GM19099 (cell line): ENCODE data around the gene OLFM1.

Experiments
- POLR2A ChIP-seq: IDR thresholded peaks from 3 replicates; pipeline ENCODE4 v1.6.1; 2011; ENCODE audit warnings: low read depth; ENCODE audit not compliant: insufficient read length; ENCODE audit errors: extremely low read depth

The OLFM1 gene

GRCh38 chr9:135167849-135168655 lies 80.6 kb downstream of the OLFM1 start:
- TF ChIP-seq POLR2A: no peak

DNA sequence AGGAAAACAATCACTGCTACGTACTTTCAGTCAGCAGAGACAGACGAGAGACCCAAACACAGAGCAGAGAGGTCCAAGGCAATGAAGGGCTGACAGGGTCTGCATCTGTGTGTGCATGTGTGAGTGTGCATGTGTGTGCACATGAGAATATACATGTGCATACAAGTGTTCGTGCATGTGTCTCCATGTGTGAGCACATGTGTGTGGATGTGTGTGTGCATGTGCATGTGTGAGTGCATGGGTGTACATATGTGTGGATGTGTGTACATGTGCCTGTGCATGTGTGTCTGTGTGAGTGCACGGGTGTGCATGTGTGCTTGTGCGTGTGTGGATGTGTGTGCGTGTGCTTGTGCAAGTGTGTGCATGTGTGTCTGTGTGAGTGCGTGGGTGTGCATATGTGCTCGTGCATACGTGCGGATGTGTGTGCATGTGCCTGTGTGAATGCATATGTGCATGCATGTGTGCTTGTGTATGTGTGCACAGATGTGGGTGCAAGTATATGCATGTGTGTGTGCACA lies 82.3 kb downstream of the OLFM1 start:
- TF ChIP-seq POLR2A: no peak

- TF ChIP-seq POLR2A: no peak
These were observed 83.1 kb downstream of the OLFM1 start for GRCh38 chr9:135170535-135170934.
